ENCODE measurements around the gene SPECC1. TPM values are rescaled to one million over a fixed set of nuclear protein-coding genes. Genes with fewer than 3 reads are reported as not detected.
"Not testable (repeated sequence)": the region's sequence is repeated elsewhere in the genome, so short reads cannot be mapped to it uniquely, and the experiment has no call there.

Gene SPECC1
- polyA plus RNA-seq, 3 donors: 36.0 to 58.4 (median 50.5) TPM

- H4K20me1 ChIP-seq (ENCODE audit: insufficient read depth, low read length): peaks cover 92% of the 10 kb centered on the region
- no peak overlapping the region for H3K27ac Mint-ChIP-seq
- H3K4me1 Mint-ChIP-seq: peaks cover 5% of the 10 kb centered on the region
- H3K4me2 ChIP-seq (replicated peaks; ENCODE audit: extremely low read depth, low read length, poor library complexity, severe bottlenecking): no peak overlapping the region
- H3K4me3 ChIP-seq (replicated peaks in 1 of 3; ENCODE audit: low read depth in 2 of 3, low read length in 3 of 3): no peak overlapping the region
- no peak for TF ChIP-seq CTCF (IDR thresholded peaks at IDR 0.05)
- H3K36me3 ChIP-seq (replicated peaks in 1 of 2; ENCODE audit: control insufficient read depth in 1 of 2, insufficient read depth in 2 of 2, low read length in 2 of 2): peaks cover 7 to 51% of the 10 kb centered on the region in 2 donors
- no peak overlapping the region for H2AFZ ChIP-seq (ENCODE audit: insufficient read depth, low read depth, low read length, poor library complexity, severe bottlenecking)
- H3K27ac ChIP-seq (ENCODE audit: low read depth in 1 of 2, low read length in 2 of 2): no peak overlapping the region
- no peak for DNase-seq
- H3K9ac ChIP-seq (ENCODE audit: insufficient read depth, low read length, poor library complexity, severe bottlenecking): no peak overlapping the region
- H3K9me3 ChIP-seq (replicated peaks in 1 of 2; ENCODE audit: control insufficient read depth in 1 of 2, insufficient read depth in 1 of 2, low read length in 2 of 2): no peaks in the 10 kb centered on the region
- H3K4me3 Mint-ChIP-seq: no peak overlapping the region
- peaks cover 4 to 7% (median 4%) of the 10 kb centered on the region in 3 donors for H3K27me3 Mint-ChIP-seq (ENCODE audit: low read depth in 3 of 3)
- H3K79me2 ChIP-seq (ENCODE audit: insufficient read depth, low read length): peaks cover 57% of the 10 kb centered on the region
- H3K36me3 Mint-ChIP-seq: peaks cover 35 to 50% of the 10 kb centered on the region in 2 donors
- intact Hi-C loops (cut with micrococcal nuclease): loop anchor here in 1 of 2 donors (5.0 kb wide), 1 partner anchor 1394 kb away; no protein-coding TSS in a partner anchor
- no peaks in the 10 kb centered on the region for H3K27me3 ChIP-seq (ENCODE audit: control insufficient read depth in 2 of 2, insufficient read depth in 2 of 2, low read length in 2 of 2)
- 100% methylated on average over 2 of the region's 5 CpGs for WGBS (ENCODE audit: insufficient coverage)
- peaks cover 0 to 3% (median 0%) of the 10 kb centered on the region in 7 donors for H3K9me3 Mint-ChIP-seq
- H3K4me1 ChIP-seq (ENCODE audit: control insufficient read depth in 1 of 2, insufficient read depth in 2 of 2, low read length in 2 of 2): peaks cover 15 to 20% of the 10 kb centered on the region in 2 donors
These were observed 149.4 kb downstream of the SPECC1 start for GRCh38 chr17:20158580-20158979.

- Histone ChIP-seq H3K79me2 (ENCODE audit: insufficient read depth, low read length) (peaks cover 55% of the 10 kb centered on the region), H3K4me2 (replicated peaks; ENCODE audit: extremely low read depth, low read length, poor library complexity, severe bottlenecking) (no peak overlapping the region), H3K27ac (ENCODE audit: low read depth in 1 of 2, low read length in 2 of 2) (no peak overlapping the region), H3K36me3 (replicated peaks in 1 of 2; ENCODE audit: control insufficient read depth in 1 of 2, insufficient read depth in 2 of 2, low read length in 2 of 2) (peaks cover 11 to 59% of the 10 kb centered on the region in 2 donors), H3K4me1 (ENCODE audit: control insufficient read depth in 1 of 2, insufficient read depth in 2 of 2, low read length in 2 of 2) (peaks cover 15 to 20% of the 10 kb centered on the region in 2 donors), H3K9ac (ENCODE audit: insufficient read depth, low read length, poor library complexity, severe bottlenecking) (no peak overlapping the region), H3K27me3 (ENCODE audit: control insufficient read depth in 2 of 2, insufficient read depth in 2 of 2, low read length in 2 of 2) (no peaks in the 10 kb centered on the region), H3K4me3 (replicated peaks in 1 of 3; ENCODE audit: low read depth in 2 of 3, low read length in 3 of 3) (no peak overlapping the region), H4K20me1 (ENCODE audit: insufficient read depth, low read length) (peaks cover 90% of the 10 kb centered on the region), H2AFZ (ENCODE audit: insufficient read depth, low read depth, low read length, poor library complexity, severe bottlenecking) (no peak overlapping the region), H3K9me3 (replicated peaks in 1 of 2; ENCODE audit: control insufficient read depth in 1 of 2, insufficient read depth in 1 of 2, low read length in 2 of 2) (no peaks in the 10 kb centered on the region)
- no peak overlapping the region for H3K4me3 Mint-ChIP-seq
- H3K4me1 Mint-ChIP-seq: peaks cover 5% of the 10 kb centered on the region
- peaks cover 36 to 55% of the 10 kb centered on the region in 2 donors for H3K36me3 Mint-ChIP-seq
- H3K27ac Mint-ChIP-seq: no peak overlapping the region
- H3K27me3 Mint-ChIP-seq (ENCODE audit: low read depth in 3 of 3): peaks cover 4 to 7% (median 4%) of the 10 kb centered on the region in 3 donors
- intact Hi-C loops (cut with micrococcal nuclease): loop anchor here in 1 of 2 donors (5.0 kb wide), 1 partner anchor 1393 kb away; no protein-coding TSS in a partner anchor
- 67% methylated on average over 1 of the region's 4 CpGs for WGBS (ENCODE audit: insufficient coverage)
- no peak for TF ChIP-seq CTCF (IDR thresholded peaks at IDR 0.05)
- peaks cover 0 to 3% (median 0%) of the 10 kb centered on the region in 7 donors for H3K9me3 Mint-ChIP-seq
- DNase-seq: no peak
These were observed 150.4 kb downstream of the SPECC1 start for GRCh38 chr17:20159406-20160069.

- H3K9me3 Mint-ChIP-seq; H3K4me3 Mint-ChIP-seq; H3K4me1 Mint-ChIP-seq; intact Hi-C loops (cut with micrococcal nuclease); H3K4me1 ChIP-seq (ENCODE audit: control insufficient read depth in 1 of 2, insufficient read depth in 2 of 2, low read length in 2 of 2); H3K9ac ChIP-seq (ENCODE audit: insufficient read depth, low read length, poor library complexity, severe bottlenecking); H2AFZ ChIP-seq (ENCODE audit: insufficient read depth, low read depth, low read length, poor library complexity, severe bottlenecking); H3K27ac Mint-ChIP-seq; H3K9me3 ChIP-seq (replicated peaks in 1 of 2; ENCODE audit: control insufficient read depth in 1 of 2, insufficient read depth in 1 of 2, low read length in 2 of 2); H3K27me3 ChIP-seq (ENCODE audit: control insufficient read depth in 2 of 2, insufficient read depth in 2 of 2, low read length in 2 of 2); DNase-seq; H3K27ac ChIP-seq (ENCODE audit: low read depth in 1 of 2, low read length in 2 of 2); H3K4me3 ChIP-seq (replicated peaks in 1 of 3; ENCODE audit: low read depth in 2 of 3, low read length in 3 of 3); H3K4me2 ChIP-seq (replicated peaks; ENCODE audit: extremely low read depth, low read length, poor library complexity, severe bottlenecking); H3K27me3 Mint-ChIP-seq (ENCODE audit: low read depth in 3 of 3): not testable (repeated sequence)
- H3K36me3 Mint-ChIP-seq: peaks cover 35 to 60% of the 10 kb centered on the region in 2 donors
- Histone ChIP-seq H3K36me3 (replicated peaks in 1 of 2; ENCODE audit: control insufficient read depth in 1 of 2, insufficient read depth in 2 of 2, low read length in 2 of 2) (peaks cover 23 to 80% of the 10 kb centered on the region in 2 donors), H4K20me1 (ENCODE audit: insufficient read depth, low read length) (peaks cover 59% of the 10 kb centered on the region), H3K79me2 (ENCODE audit: insufficient read depth, low read length) (peaks cover 31% of the 10 kb centered on the region)
- WGBS (ENCODE audit: insufficient coverage): no CpG with 5 or more reads among the region's 4 CpGs
These were observed 156.4 kb downstream of the SPECC1 start for GRCh38 chr17:20165516-20165915.
